Vagina (tissue), 2 donors: ENCODE data around the gene TRAPPC2L.

Source experiments
- POLR2A ChIP-seq, 2 donors: fragments of 450-650 bp; IDR thresholded peaks; one replicate each; pipeline ENCODE4 v1.6.1; 2017; ENCODE audit warnings: antibody characterized with exemption in 2 of 2, mild to moderate bottlenecking in 2 of 2, moderate library complexity in 2 of 2
- POLR2AphosphoS5 ChIP-seq, 2 donors: sonication (generic); formaldehyde crosslinking; IDR thresholded peaks; one replicate each; pipeline ENCODE4 v1.9.0; 2017; ENCODE audit warnings: antibody characterized with exemption in 2 of 2, mild to moderate bottlenecking in 2 of 2, low read depth in 1 of 2; ENCODE audit not compliant: insufficient read depth in 1 of 2
- TF ChIP-seq, protein P1 (sequence below), 3 experiments: fragments of 450-650 bp in 2 of 3; fragments of 200-600 bp in 1 of 3; sonication (generic) in 1 of 3; IDR thresholded peaks; one replicate each; pipeline ENCODE4 v1.5.1; 2017 to 2019; ENCODE audit warnings: antibody characterized with exemption in 3 of 3, mild to moderate bottlenecking in 2 of 3, moderate library complexity in 2 of 3

DNA sequence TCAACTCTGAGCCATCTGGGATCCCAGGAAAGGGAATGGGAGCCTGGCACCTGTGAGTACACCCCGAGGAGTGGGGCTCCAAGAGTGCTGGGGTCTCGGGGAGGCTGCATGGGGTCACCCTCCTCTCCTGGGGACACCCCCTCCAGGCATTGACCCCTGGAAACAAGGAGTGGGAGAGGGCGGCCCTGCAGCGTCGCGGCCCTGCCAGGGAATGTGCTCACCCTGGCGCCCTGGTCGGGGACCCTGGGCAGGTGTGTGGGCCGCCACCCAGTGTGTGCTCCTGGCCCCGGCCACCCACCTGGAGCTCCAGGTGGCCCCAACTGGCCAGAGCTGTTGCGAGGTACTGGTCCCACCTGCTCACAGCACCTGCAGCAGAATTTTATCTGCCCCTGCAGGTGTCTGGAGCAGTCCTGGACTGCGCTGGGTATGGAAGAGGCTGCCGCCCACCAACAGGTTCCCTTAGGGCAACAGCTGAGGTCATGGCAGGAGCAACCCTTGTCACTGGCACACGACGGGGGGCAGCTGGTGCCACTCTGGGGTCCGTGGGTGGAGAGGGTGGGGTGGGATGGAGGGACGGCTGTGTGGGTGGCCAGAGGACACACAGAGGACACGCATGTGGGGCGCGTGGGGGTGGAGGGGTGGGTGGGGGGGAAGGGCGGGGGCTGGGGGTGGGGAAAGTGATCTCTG, 14.9 kb downstream of the TRAPPC2L start:
- TF ChIP-seq, protein P1, sequence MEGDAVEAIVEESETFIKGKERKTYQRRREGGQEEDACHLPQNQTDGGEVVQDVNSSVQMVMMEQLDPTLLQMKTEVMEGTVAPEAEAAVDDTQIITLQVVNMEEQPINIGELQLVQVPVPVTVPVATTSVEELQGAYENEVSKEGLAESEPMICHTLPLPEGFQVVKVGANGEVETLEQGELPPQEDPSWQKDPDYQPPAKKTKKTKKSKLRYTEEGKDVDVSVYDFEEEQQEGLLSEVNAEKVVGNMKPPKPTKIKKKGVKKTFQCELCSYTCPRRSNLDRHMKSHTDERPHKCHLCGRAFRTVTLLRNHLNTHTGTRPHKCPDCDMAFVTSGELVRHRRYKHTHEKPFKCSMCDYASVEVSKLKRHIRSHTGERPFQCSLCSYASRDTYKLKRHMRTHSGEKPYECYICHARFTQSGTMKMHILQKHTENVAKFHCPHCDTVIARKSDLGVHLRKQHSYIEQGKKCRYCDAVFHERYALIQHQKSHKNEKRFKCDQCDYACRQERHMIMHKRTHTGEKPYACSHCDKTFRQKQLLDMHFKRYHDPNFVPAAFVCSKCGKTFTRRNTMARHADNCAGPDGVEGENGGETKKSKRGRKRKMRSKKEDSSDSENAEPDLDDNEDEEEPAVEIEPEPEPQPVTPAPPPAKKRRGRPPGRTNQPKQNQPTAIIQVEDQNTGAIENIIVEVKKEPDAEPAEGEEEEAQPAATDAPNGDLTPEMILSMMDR (IDR thresholded peaks at IDR 0.05) = no peak
- TF ChIP-seq POLR2A (IDR thresholded peaks at IDR 0.05) = no peak
- TF ChIP-seq POLR2AphosphoS5 (IDR thresholded peaks at IDR 0.05; ENCODE audit: insufficient read depth in 1 of 2, low read depth in 1 of 2) = no peak
